Measurements from ENCODE around the gene NKX2-4. TPM values are rescaled to one million over a fixed set of nuclear protein-coding genes. Genes with fewer than 3 reads are reported as not detected.

Gene NKX2-4
- total RNA-seq, 1 donor from 2014 or later, result not detected

DNA sequence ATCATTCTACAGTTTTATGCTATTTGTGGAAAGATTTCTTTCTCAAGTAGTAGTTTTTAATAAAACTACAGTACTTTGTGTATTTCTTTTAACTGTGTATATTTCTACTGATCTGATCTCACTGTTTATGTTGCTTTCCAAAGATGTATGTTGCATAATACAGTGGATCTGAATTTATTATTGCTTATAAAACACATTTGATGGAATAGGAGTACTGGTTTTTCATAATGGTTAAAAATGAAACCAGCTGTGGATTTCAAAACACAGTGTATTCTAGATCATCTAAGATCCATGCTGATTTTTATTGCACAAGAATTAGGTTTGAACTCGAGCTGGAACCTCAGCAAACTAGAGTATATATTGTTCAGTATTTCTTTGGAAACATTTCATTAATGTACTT, 8.0 kb downstream of the NKX2-4 start:
- Mint-ChIP-seq H3K9me3 (ENCODE audit: unreplicated experiment) (no peaks in the 10 kb centered on the region), H3K36me3 (ENCODE audit: unreplicated experiment) (peaks cover 47% of the 10 kb centered on the region), H3K27me3 (ENCODE audit: unreplicated experiment) (peaks cover 41% of the 10 kb centered on the region), H3K4me1 (ENCODE audit: unreplicated experiment) (peaks cover 7% of the 10 kb centered on the region), H3K4me3 (ENCODE audit: unreplicated experiment) (no peak overlapping the region), H3K27ac (ENCODE audit: unreplicated experiment) (no peak overlapping the region)
- TF ChIP-seq, protein P1, sequence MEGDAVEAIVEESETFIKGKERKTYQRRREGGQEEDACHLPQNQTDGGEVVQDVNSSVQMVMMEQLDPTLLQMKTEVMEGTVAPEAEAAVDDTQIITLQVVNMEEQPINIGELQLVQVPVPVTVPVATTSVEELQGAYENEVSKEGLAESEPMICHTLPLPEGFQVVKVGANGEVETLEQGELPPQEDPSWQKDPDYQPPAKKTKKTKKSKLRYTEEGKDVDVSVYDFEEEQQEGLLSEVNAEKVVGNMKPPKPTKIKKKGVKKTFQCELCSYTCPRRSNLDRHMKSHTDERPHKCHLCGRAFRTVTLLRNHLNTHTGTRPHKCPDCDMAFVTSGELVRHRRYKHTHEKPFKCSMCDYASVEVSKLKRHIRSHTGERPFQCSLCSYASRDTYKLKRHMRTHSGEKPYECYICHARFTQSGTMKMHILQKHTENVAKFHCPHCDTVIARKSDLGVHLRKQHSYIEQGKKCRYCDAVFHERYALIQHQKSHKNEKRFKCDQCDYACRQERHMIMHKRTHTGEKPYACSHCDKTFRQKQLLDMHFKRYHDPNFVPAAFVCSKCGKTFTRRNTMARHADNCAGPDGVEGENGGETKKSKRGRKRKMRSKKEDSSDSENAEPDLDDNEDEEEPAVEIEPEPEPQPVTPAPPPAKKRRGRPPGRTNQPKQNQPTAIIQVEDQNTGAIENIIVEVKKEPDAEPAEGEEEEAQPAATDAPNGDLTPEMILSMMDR (IDR thresholded peaks at IDR 0.05), result no peak
- DNase-seq (ENCODE audit: extremely low spot score, unreplicated experiment), result no peak

DNA sequence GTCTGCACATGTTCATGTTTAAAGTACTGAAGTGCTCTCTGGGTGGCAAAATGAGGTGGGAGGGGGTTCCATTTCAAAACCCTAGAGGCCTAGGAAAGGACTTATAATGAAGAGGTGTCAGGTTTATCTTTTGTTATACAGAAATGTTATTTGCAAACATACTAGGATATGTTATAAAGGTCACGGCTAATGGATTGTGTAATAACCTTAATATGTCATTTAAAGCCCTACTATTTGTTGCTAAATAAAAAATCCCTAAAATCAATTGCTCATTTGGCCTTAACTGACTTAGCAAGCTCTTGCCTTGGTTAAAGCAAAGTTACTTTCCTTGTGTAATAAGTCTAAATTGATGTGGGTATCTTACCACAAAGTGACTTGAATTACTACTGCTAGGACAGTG, 8.8 kb downstream of the NKX2-4 start:
- DNase-seq (ENCODE audit: extremely low spot score, unreplicated experiment), result no peak
- no peak overlapping the region for H3K27ac Mint-ChIP-seq (ENCODE audit: unreplicated experiment)
- H3K9me3 Mint-ChIP-seq (ENCODE audit: unreplicated experiment), result no peaks in the 10 kb centered on the region
- no peak overlapping the region for H3K4me3 Mint-ChIP-seq (ENCODE audit: unreplicated experiment)
- TF ChIP-seq, protein P1 (IDR thresholded peaks at IDR 0.05), result no peak
- H3K4me1 Mint-ChIP-seq (ENCODE audit: unreplicated experiment), result peaks cover 7% of the 10 kb centered on the region
- peaks cover 55% of the 10 kb centered on the region for H3K36me3 Mint-ChIP-seq (ENCODE audit: unreplicated experiment)
- peaks cover 34% of the 10 kb centered on the region for H3K27me3 Mint-ChIP-seq (ENCODE audit: unreplicated experiment)

DNA sequence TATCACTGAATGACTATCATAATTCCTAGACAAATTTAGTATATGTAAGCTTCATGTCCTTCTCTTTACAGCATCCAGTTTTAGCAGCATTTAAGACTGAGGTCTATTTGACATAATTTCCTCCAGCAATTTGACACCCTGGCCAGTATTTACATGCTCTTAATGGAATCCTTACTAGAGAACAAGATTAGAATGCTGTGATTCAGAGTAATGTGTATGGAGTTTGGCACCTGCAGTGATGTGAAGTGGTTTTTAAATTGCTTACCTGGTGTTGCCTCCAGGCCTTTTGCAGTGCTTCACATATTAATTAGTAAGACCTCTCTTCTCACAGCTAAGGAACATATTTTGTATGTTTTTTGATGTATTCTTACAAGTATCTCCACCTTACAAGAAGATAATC, 9.8 kb downstream of the NKX2-4 start:
- H3K27ac Mint-ChIP-seq (ENCODE audit: unreplicated experiment), result no peak overlapping the region
- H3K36me3 Mint-ChIP-seq (ENCODE audit: unreplicated experiment), result peaks cover 56% of the 10 kb centered on the region
- DNase-seq (ENCODE audit: extremely low spot score, unreplicated experiment), result no peak
- peaks cover 23% of the 10 kb centered on the region for H3K27me3 Mint-ChIP-seq (ENCODE audit: unreplicated experiment)
- H3K9me3 Mint-ChIP-seq (ENCODE audit: unreplicated experiment), result no peaks in the 10 kb centered on the region
- TF ChIP-seq, protein P1 (IDR thresholded peaks at IDR 0.05), result no peak
- no peak overlapping the region for H3K4me3 Mint-ChIP-seq (ENCODE audit: unreplicated experiment)
- peaks cover 7% of the 10 kb centered on the region for H3K4me1 Mint-ChIP-seq (ENCODE audit: unreplicated experiment)

DNA sequence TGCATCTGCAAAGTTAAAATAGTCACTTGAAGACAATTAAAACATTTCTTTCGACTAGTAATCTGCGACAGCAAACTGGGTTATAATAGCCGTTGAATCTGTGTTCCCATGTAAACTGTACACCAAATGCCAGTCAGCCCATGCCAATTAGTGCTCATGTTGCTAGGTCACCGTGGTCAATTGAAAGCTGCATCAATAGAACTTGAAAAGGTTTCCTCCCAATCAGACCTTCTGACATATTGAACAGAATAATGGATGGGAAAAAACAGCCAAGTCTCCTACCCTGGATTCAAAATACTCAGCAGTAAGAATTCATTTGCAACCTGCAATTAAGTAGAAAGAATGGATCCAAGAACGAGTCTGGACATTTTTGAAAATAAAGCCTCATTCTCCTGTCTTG, 11.2 kb downstream of the NKX2-4 start:
- H3K9me3 Mint-ChIP-seq (ENCODE audit: unreplicated experiment), result no peaks in the 10 kb centered on the region

DNA sequence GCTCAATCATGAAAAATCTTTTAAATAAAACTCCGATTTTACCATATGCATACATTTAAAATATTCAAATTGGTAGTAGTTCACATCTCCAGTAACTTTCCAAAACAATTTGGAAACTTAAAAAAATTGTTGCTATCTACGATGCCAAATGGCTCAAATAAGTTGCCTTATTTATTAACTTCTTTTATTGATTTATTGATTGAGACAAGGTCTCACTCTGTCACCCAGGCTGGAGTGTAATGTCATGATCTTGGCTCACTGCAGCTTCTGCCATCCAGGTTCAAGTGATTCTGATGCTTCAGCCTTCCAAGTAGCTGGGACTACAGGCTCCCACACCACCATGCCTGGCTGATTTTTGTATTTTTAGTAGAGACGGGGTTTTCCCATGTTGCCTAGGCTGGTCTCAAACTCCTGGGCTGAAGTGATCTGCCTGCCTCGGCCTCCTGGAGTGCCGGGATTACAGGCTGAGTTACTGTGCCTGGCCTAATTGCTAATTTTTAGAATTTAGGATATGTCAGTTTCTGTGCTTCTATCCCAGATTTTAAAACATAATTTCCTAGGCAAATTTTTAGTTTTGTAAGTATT, 12.9 kb downstream of the NKX2-4 start:
- peaks cover 50% of the 10 kb centered on the region for H3K36me3 Mint-ChIP-seq (ENCODE audit: unreplicated experiment)
- no peaks in the 10 kb centered on the region for H3K27me3 Mint-ChIP-seq (ENCODE audit: unreplicated experiment)
- no peak for DNase-seq (ENCODE audit: extremely low spot score, unreplicated experiment)

More for the DNA sequence above, 11.2 kb downstream of the NKX2-4 start:
- Mint-ChIP-seq H3K27me3 (ENCODE audit: unreplicated experiment) (peaks cover 12% of the 10 kb centered on the region), H3K4me1 (ENCODE audit: unreplicated experiment) (peaks cover under 1% of the 10 kb centered on the region), H3K4me3 (ENCODE audit: unreplicated experiment) (no peak overlapping the region), H3K36me3 (ENCODE audit: unreplicated experiment) (peaks cover 57% of the 10 kb centered on the region), H3K27ac (ENCODE audit: unreplicated experiment) (no peak overlapping the region)
- TF ChIP-seq, protein P1 (IDR thresholded peaks at IDR 0.05), result no peak
- no peak for DNase-seq (ENCODE audit: extremely low spot score, unreplicated experiment)

More for the DNA sequence above, 12.9 kb downstream of the NKX2-4 start:
- H3K4me1 Mint-ChIP-seq (ENCODE audit: unreplicated experiment), result no peaks in the 10 kb centered on the region
- TF ChIP-seq, protein P1 (IDR thresholded peaks at IDR 0.05), result no peak
- no peak overlapping the region for H3K27ac Mint-ChIP-seq (ENCODE audit: unreplicated experiment)
- H3K4me3 Mint-ChIP-seq (ENCODE audit: unreplicated experiment), result no peak overlapping the region
- H3K9me3 Mint-ChIP-seq (ENCODE audit: unreplicated experiment), result no peaks in the 10 kb centered on the region
